PC-9 (cell line): ENCODE data around the gene ZNF165. TPM values are rescaled to one million over a fixed set of nuclear protein-coding genes. Genes with fewer than 3 reads are reported as not detected.
"Not testable (repeated sequence)": the region's sequence is repeated elsewhere in the genome, so short reads cannot be mapped to it uniquely, and the experiment has no call there.

Source experiments
- BruUV-seq: library from RNA; stranded (reverse); fragments of 400-500 nt; replicated peaks from 2 replicates; lab custom pipeline; 2021; lab: Mats Ljungman, UMichigan
- CTCF ChIA-PET: fragments of 300-600 bp; sonication (Branson Sonifier 250); formaldehyde crosslinking; loops from one replicate; lab custom pipeline; 2022; ENCODE audit warnings: antibody characterized with exemption; lab: Charles Lee
- POLR2A ChIA-PET: fragments of 300-600 bp; sonication (Branson Sonifier 250); formaldehyde crosslinking; loops from one replicate; lab custom pipeline; 2022; ENCODE audit warnings: antibody characterized with exemption; ENCODE audit not compliant: unreplicated experiment; lab: Charles Lee
- DNase-seq, 2 experiments: peaks; one replicate each; pipeline versions ENCODE4 v3.0.0 to v3.0.0-alpha.2; 2015 to 2022; ENCODE audit warnings: mixed read lengths in 1 of 2
- H2AFZ ChIP-seq: fragments of 200-600 bp; sonication (generic); 2 replicates; pipeline ENCODE4 v1.8.1; 2017; ENCODE audit warnings: antibody characterized with exemption
- H3F3A ChIP-seq: fragments of 200-600 bp; sonication (generic); 2 replicates; pipeline ENCODE4 v1.8.1; 2017; ENCODE audit warnings: antibody characterized with exemption, mild to moderate bottlenecking, low read depth; ENCODE audit not compliant: insufficient read depth
- H3K27ac ChIP-seq: fragments of 200-600 bp; sonication (generic); 2 replicates; pipeline ENCODE4 v1.6.1; 2016; ENCODE audit warnings: mixed run types
- H3K27me3 ChIP-seq: fragments of 200-600 bp; sonication (generic); 2 replicates; pipeline ENCODE4 v1.6.1; 2016; ENCODE audit warnings: low read depth, mixed run types; ENCODE audit not compliant: insufficient read depth
- H3K36me3 ChIP-seq: fragments of 200-600 bp; sonication (generic); 2 replicates; pipeline ENCODE4 v1.6.1; 2016; ENCODE audit warnings: low read depth, mixed run types
- H3K4me1 ChIP-seq: fragments of 200-600 bp; sonication (generic); replicated peaks from 2 replicates; pipeline ENCODE4 v1.6.1; 2016; ENCODE audit warnings: mixed run types; ENCODE audit not compliant: insufficient read depth
- H3K4me2 ChIP-seq: fragments of 200-600 bp; sonication (generic); 2 replicates; pipeline ENCODE4 v1.6.1; 2017; ENCODE audit warnings: mixed run types
- H3K4me3 ChIP-seq: fragments of 200-600 bp; sonication (generic); 2 replicates; pipeline ENCODE4 v1.6.1; 2016; ENCODE audit warnings: mixed run types
- H3K79me2 ChIP-seq: fragments of 200-600 bp; sonication (generic); 2 replicates; pipeline ENCODE4 v1.6.1; 2017; ENCODE audit warnings: low read depth, mixed run types
- H3K9me2 ChIP-seq: fragments of 200-600 bp; sonication (generic); 2 replicates; pipeline ENCODE4 v1.8.1; 2017; ENCODE audit warnings: mild to moderate bottlenecking; ENCODE audit not compliant: insufficient read depth
- H3K9me3 ChIP-seq: fragments of 200-600 bp; sonication (generic); 2 replicates; pipeline ENCODE4 v1.8.1; 2016; ENCODE audit warnings: low read depth; ENCODE audit not compliant: insufficient read depth
- H4K20me1 ChIP-seq: fragments of 200-600 bp; sonication (generic); 2 replicates; pipeline ENCODE4 v1.8.1; 2017; ENCODE audit not compliant: insufficient read depth
- CTCF ChIP-seq: fragments of 200-600 bp; sonication (generic); conservative IDR thresholded peaks from 2 replicates; pipeline ENCODE4 v1.6.1; 2017; ENCODE audit warnings: mixed run types, antibody characterized with exemption, mild to moderate bottlenecking, moderate library complexity
- EZH2 ChIP-seq: fragments of 200-600 bp; sonication (generic); IDR thresholded peaks from 2 replicates; pipeline ENCODE4 v1.8.0; 2017; ENCODE audit warnings: antibody characterized with exemption, low read depth
- intact Hi-C: fragments of 100-400 bp; cut with micrococcal nuclease; formaldehyde crosslinking; loops from one replicate; pipeline ENCODE4 v1.10.0; 2022; ENCODE audit not compliant: unreplicated experiment
- total RNA-seq: library from RNA; stranded (reverse); gene quantifications from 2 replicates; pipeline ENCODE4 v1.2.3, GENCODE V29; 2021

Gene ZNF165
- total RNA-seq, 1 experiment from 2014 or later = 12.6 TPM

GRCh38 chr6:28082939-28083338 is 2.6 kb downstream of the ZNF165 start:
- intact Hi-C loops = loop anchor here (10.0 kb wide), 1 partner anchor 268 kb away; a partner anchor contains a TSS
- H3K79me2 ChIP-seq = peaks cover 27% of the 10 kb centered on the region
- CTCF ChIA-PET = no interaction called here
- no peak for TF ChIP-seq CTCF
- TF ChIP-seq EZH2 = no peak
- peaks cover 15% of the 10 kb centered on the region; the same call in 1 of the 2 replicates for H3K4me1 ChIP-seq
- DNase-seq = no peak
- peaks cover 27% of the 10 kb centered on the region for H3K9me3 ChIP-seq
- H2AFZ ChIP-seq = no peak overlapping the region
- no peak overlapping the region for H3K4me3 ChIP-seq
- POLR2A ChIA-PET = no interaction called here
- H4K20me1 ChIP-seq = no peaks in the 10 kb centered on the region
- H3K27me3 ChIP-seq = no peaks in the 10 kb centered on the region
- H3F3A ChIP-seq = peaks cover 15% of the 10 kb centered on the region; the same call in 1 of the 2 replicates
- H3K9me2 ChIP-seq = no peaks in the 10 kb centered on the region
- no peak overlapping the region for H3K27ac ChIP-seq
- peaks cover 41% of the 10 kb centered on the region for H3K36me3 ChIP-seq
- BruUV-seq = no TSS peak
- no peak overlapping the region for H3K4me2 ChIP-seq

GRCh38 chr6:28089054-28089453 is 8.7 kb downstream of the ZNF165 start:
- no peaks in the 10 kb centered on the region; the same call in 1 of the 2 replicates for H3K79me2 ChIP-seq
- no peaks in the 10 kb centered on the region for H3K4me1 ChIP-seq
- TF ChIP-seq EZH2 = no peak
- TF ChIP-seq CTCF = no peak
- CTCF ChIA-PET = no interaction called here
- no peaks in the 10 kb centered on the region for H3K27me3 ChIP-seq
- H3K4me2 ChIP-seq = no peak overlapping the region
- no peak overlapping the region for H3K27ac ChIP-seq
- no peak for DNase-seq
- 0 out of 2 replicates have a peak, but pooled peaks cover 12% of the 10 kb centered on the region for H3F3A ChIP-seq
- no peaks in the 10 kb centered on the region for H3K9me2 ChIP-seq
- peaks cover 64% of the 10 kb centered on the region for H3K9me3 ChIP-seq
- no peak overlapping the region for H3K4me3 ChIP-seq
- H2AFZ ChIP-seq = no peak overlapping the region
- H3K36me3 ChIP-seq = peaks cover 57% of the 10 kb centered on the region
- BruUV-seq = no TSS peak
- intact Hi-C loops = loop anchor here (10.0 kb wide), 1 partner anchor 274 kb away; a partner anchor contains a TSS
- POLR2A ChIA-PET = no interaction called here
- no peaks in the 10 kb centered on the region for H4K20me1 ChIP-seq

- intact Hi-C loops = no loop called here
- Histone ChIP-seq H2AFZ (no peak overlapping the region), H3K36me3 (peaks cover 41% of the 10 kb centered on the region), H4K20me1 (no peaks in the 10 kb centered on the region), H3F3A (0 out of 2 replicates have a peak, but pooled peaks cover 12% of the 10 kb centered on the region), H3K27ac (no peak overlapping the region), H3K27me3 (no peaks in the 10 kb centered on the region), H3K4me1 (no peaks in the 10 kb centered on the region), H3K9me2 (no peaks in the 10 kb centered on the region), H3K79me2 (no peaks in the 10 kb centered on the region), H3K4me3 (no peak overlapping the region), H3K9me3 (peaks cover 58% of the 10 kb centered on the region), H3K4me2 (no peak overlapping the region)
- CTCF ChIA-PET = no interaction called here
- POLR2A ChIA-PET = interaction anchor here (0.6 kb wide), 1 partner anchor 37 kb away, joined by 5 read pairs; no protein-coding TSS in a partner anchor
- TF ChIP-seq CTCF = no peak
- no peak for TF ChIP-seq EZH2
- no TSS peak for BruUV-seq
- DNase-seq = no peak
Observed at GRCh38 chr6:28090917-28091586, 10.7 kb downstream of the ZNF165 start.

- CTCF ChIA-PET, H3K79me2 ChIP-seq, intact Hi-C loops, H3K4me2 ChIP-seq, H3K9me3 ChIP-seq, H4K20me1 ChIP-seq, H3F3A ChIP-seq, DNase-seq, H3K36me3 ChIP-seq, H3K27me3 ChIP-seq, H3K27ac ChIP-seq, H2AFZ ChIP-seq, POLR2A ChIA-PET, H3K4me3 ChIP-seq, H3K9me2 ChIP-seq, BruUV-seq: not testable (repeated sequence)
- peaks cover 11% of the 10 kb centered on the region for H3K4me1 ChIP-seq
Observed at GRCh38 chr6:28102222-28102621, 21.9 kb downstream of the ZNF165 start.

- H4K20me1 ChIP-seq, H3K27ac ChIP-seq, H2AFZ ChIP-seq, BruUV-seq, H3K4me2 ChIP-seq, POLR2A ChIA-PET, intact Hi-C loops, DNase-seq, H3K36me3 ChIP-seq, H3K9me2 ChIP-seq, CTCF ChIA-PET, H3K9me3 ChIP-seq, H3K4me3 ChIP-seq, H3K79me2 ChIP-seq, H3F3A ChIP-seq, H3K27me3 ChIP-seq: not testable (repeated sequence)
- peaks cover 11% of the 10 kb centered on the region for H3K4me1 ChIP-seq
Observed at GRCh38 chr6:28102699-28103098, 22.3 kb downstream of the ZNF165 start.
